HEK293T (cell line): ENCODE data around the gene RTF2.

ENCODE experiments used
- BHLHE40 ChIP-seq: fragments of 450-650 bp; IDR thresholded peaks from 2 replicates; pipeline ENCODE4 v1.6.1; 2016; ENCODE audit warnings: mild to moderate bottlenecking, moderate library complexity, borderline replicate concordance
- ELF4 ChIP-seq: fragments of 450-650 bp; IDR thresholded peaks from 2 replicates; pipeline ENCODE4 v1.6.1; 2017; ENCODE audit warnings: antibody characterized with exemption
- FOXA1 ChIP-seq: fragments of 450-650 bp; IDR thresholded peaks from 2 replicates; pipeline ENCODE4 v1.6.1; 2016; ENCODE audit warnings: mild to moderate bottlenecking
- FOXM1 ChIP-seq: fragments of 450-650 bp; IDR thresholded peaks from 2 replicates; pipeline ENCODE4 v1.6.1; 2017; ENCODE audit warnings: mild to moderate bottlenecking, borderline replicate concordance
- HDGF ChIP-seq: fragments of 450-650 bp; IDR thresholded peaks from 2 replicates; pipeline ENCODE4 v1.6.1; 2017; ENCODE audit warnings: antibody characterized with exemption, borderline replicate concordance
- L3MBTL2 ChIP-seq: fragments of 450-650 bp; conservative IDR thresholded peaks from 2 replicates; pipeline ENCODE4 v1.6.1; 2016; ENCODE audit warnings: mild to moderate bottlenecking
- NFRKB ChIP-seq: fragments of 450-650 bp; IDR thresholded peaks from 2 replicates; pipeline ENCODE4 v1.6.1; 2016; ENCODE audit warnings: mild to moderate bottlenecking, moderate library complexity
- SP1 ChIP-seq: fragments of 450-650 bp; IDR thresholded peaks from 2 replicates; pipeline ENCODE4 v1.6.1; 2017
- SUZ12 ChIP-seq: fragments of 450-650 bp; IDR thresholded peaks from 2 replicates; pipeline ENCODE4 v1.6.1; 2016; ENCODE audit warnings: mild to moderate bottlenecking
- TARDBP ChIP-seq: fragments of 450-650 bp; IDR thresholded peaks from 2 replicates; pipeline ENCODE4 v1.6.1; 2016

DNA sequence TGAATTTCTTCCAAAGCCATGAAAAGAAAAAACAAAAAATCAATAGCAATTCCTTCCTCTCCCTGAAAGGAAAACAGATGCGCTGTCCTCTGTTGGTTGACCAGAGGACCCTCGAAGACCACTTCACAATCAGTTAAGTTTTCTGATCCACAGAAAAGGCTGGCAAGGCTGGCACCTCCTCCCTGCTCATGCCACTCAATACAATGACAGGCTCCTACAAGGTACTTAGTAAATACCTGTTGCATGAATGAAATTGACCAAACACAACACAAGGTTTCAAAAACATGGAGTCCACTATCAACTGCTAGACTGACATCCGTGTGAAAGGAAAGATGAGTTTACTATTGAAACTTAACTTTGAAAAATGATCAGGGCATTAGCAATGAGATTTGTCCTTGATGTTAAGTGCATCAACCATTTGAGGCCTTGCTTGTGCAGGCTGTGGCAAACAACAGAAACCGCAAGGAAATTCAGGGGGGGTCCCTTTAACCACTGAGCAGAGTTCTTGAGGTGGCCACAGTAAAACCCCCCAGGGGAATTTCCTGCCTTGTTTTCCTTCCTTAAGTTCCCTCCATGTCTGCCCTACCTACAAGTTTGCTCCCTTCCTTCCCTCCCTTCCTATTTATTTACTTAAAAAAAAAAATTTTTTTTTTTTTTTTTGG, 27.9 kb upstream of the RTF2 start:
- TF ChIP-seq SUZ12: no peak
- no peak for TF ChIP-seq TARDBP
- TF ChIP-seq FOXM1: no peak
- TF ChIP-seq FOXA1: no peak
- no peak for TF ChIP-seq NFRKB
- no peak for TF ChIP-seq SP1
- TF ChIP-seq HDGF: no peak
- TF ChIP-seq L3MBTL2: no peak
- no peak for TF ChIP-seq ELF4
- TF ChIP-seq BHLHE40: no peak
